NK-92 (cell line): ENCODE measurements around the gene SRP9.
"Not testable (repeated sequence)": the region's sequence is repeated elsewhere in the genome, so short reads cannot be mapped to it uniquely, and the experiment has no call there.

Experiments
- DNase-seq: peaks from one replicate; lab custom pipeline; 2025; ENCODE audit not compliant: unreplicated experiment; lab: John Stamatoyannopoulos, UW

The SRP9 gene

DNA sequence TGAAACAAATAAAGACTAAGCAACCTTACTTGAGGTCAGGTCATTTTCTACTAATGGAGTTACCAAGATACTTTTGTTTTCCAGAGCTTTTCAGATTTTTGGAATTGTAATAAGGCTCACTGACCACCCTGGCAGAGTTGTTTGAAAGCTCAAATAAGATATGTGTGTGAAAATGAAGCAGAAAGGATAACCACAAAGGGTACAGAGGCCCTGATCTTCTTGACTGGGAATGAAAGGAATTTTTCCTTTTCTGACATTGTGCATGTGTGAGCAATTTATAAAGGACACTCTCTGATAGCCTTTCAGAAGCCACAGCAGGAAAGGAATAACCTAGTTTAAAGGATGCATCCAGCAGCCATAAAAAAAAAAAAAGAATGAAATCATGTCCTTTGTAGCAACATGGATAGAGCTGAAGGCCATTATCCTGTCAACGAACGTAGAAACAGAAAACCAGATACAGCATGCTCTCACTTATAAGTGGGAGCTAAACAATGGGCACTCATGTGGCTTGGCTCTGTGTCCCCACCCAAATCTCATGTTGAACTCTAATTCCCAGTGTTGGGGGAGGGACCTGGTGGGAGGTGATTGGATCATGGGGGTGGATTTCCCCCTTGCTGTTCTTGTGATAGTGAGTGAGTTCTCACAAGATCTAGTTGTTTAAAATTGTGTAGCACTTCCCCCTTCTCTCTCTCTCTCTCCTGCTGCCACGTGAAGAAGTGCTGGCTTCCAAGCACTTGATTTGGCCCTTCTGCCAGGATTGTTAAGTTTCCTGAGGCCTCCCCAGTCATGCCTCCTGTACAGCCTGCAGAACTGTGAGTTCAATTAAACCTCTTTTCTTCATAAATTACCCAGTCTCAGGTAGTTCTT, 3.1 kb upstream of the SRP9 start:
- DNase-seq: no peak

DNA sequence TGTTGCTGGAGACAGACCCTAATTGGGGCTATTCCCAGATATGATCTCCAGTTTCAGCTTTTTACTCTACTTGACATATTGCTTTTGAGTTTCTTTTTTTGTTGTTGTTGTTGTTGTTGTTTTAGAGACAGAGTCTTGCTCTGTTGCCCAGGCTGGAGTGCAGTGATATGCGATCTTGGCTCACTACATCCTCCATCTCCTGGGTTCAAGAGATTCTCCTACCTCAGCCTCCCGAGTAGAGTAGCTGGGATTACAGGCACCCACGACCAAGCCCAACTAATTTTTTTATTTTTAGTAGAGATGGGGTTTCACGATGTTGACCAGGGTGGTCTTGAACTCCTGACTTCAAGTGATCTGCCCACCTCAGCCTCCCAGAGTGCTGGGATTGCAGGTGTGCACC, 1.3 kb upstream of the SRP9 start:
- no peak for DNase-seq

DNA sequence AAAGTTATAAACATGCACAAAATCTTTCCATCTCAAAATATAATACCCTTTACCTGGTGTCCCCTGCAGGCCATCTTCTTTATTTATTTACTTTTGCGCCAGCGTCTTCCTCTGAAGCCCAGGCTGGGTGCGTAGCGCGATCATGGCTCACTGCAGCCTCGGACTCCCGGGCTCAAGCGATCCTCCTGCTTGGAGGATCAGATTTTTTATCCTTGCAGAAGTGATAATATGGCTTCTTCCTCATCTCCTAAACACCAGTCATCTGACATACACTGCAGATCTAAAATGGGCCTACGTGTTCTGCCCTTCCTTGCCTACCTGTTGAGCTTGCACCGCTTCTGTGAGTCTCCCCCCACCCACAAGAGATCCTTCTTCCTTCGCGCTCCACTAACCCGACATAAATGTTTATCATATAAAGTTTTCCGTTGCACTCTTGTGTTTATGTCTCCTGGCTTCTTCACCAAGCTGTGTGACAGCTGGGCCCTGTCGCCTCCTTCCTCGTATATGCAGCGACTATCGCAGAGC, 506 bp upstream of the SRP9 start:
- DNase-seq: no peak

DNA sequence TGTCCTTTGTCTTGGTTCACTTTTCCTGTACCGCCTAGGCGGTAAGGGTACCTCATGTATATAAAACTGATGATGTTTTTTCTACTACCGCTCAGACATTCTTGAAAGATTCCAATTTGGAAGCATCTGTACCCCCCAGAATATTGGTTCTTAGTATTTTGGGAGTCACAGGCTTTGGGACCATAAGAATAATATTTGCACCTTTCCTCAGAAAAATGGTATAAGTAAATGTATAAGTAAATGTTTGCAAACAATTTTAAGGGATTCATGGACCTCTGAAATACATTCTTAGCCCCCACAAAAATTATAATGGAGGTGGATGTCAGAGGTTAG, 677 bp downstream of the SRP9 start:
- no peak for DNase-seq

DNA sequence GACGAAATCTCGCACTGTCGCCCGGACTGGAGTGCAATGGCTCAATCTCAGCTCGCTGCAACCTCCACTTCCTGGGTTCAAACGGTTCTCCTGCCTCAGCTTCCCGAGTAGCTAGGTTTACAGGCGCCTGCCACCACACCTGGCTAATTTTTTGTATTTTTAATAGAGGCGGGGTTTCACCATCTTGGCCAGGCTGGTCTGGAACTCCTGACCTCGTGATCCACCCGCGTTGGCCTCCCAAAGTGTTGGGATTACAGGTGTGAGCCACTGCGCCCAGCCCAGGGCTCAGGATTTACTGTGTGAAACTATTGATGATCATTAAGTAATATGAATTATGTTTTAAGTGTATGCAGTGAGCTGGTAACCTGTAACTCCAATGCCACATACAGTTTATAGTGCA, 1.5 kb downstream of the SRP9 start:
- not testable (repeated sequence) for DNase-seq

DNA sequence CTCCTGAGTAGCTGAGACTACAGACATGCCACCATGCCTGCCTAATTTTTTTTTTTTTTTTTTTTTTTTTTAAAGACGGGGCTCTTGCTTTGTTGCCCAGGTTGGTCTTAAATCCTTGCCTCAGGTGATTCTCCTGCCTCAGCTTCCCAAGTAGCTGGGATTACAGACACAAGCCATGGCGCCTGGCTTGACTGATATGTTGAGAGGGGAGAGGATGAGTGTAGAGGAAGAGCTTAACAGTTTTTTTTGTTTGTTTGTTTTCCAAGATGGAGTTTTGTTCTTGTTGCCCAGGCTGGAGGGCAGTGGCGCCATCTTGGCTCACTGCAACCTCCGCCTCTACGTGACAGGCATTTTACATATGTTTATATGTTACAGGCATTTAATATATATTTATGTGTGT, 2.5 kb downstream of the SRP9 start:
- DNase-seq: no peak

DNA sequence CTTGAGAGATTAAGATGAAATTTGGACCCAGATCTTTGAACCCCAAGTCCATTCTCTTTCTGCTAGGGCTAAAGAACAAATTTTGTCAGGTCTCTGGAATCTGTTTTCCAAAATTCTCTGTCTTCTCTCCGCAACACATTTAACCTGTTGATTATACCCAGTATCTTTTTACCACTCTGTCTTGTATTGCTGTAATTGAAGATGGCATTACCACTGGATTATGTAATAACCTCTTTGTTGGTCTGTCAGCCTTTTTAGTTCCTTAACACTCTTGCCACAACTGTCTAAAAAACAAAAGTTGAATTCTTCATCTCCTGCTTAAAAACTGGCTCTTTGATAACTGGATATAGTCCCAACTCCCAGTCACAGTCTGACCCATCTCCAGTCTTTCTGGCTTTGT, 3.0 kb downstream of the SRP9 start:
- no peak for DNase-seq

DNA sequence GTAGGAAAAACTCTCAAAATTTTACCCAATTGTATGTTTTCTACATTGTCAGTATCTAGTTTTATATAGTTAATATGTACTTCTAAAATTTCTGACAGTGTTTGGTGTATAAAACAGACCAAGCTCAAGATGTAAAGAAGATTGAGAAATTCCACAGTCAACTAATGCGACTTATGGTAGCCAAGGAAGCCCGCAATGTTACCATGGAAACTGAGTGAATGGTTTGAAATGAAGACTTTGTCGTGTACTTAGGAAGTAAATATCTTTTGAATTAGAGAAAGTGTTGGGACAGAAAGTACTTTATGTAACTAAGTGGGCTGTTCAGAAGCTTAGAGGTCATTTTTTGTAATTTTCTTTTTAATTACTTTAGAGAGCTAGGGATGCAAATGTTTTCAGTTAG, 11.5 kb downstream of the SRP9 start:
- not testable (repeated sequence) for DNase-seq

DNA sequence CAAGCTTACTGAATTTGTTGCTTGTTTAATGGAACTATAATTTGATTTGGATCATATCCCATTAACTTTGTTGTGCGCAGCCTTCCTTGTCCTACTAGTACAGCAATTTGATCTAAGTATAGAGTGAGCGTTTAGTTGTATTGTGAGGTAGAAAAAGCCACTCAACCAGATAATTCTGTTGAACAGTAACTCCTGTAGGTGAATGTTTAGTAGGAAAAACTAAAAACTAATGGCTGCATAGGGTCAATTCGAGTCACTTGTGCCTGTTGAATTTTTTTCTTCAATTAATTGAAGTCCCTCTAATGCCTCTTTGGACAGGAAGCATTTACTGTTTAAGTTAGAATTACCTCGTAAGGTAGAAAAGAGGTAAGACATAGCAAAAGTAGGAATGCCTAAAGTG, 17.3 kb downstream of the SRP9 start:
- no peak for DNase-seq

DNA sequence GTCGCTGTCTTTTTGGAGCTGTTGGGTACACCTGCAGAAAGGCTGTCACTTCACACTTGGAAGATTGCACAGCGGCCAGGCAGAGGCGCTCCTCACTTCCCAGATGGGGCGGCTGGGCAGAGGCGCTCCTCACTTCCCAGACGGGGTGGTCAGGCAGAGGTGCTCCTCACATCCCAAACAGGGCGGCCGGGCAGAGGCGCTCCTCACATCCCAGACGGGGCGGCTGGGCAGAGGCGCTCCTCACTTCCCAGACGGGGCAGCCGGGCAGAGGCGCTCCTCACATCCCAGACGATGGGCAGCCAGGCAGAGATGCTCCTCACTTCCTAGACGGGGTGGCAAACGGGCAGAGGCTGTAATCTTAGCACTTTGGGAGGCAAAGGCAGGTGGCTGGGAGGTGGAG, 18.5 kb downstream of the SRP9 start:
- not testable (repeated sequence) for DNase-seq

DNA sequence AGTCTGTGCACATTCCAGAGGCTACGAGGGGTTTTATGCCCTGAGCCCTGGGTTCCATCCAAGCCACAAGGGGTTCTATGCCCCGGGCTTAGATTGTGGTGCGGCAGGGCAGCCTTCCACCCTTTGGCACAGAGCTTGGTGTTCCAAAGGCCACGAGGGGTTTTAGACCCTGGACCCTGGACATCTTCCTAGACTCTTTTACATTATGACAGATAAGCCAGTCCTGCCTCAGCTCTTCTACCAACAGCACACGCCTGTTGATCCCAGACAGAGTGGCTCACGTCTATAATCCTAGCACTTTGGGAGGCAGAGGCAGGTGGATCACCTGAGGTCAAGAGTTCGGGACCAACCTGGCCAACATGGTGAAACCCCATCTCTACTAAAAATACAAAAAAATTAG, 23.5 kb downstream of the SRP9 start:
- not testable (repeated sequence) for DNase-seq

DNA sequence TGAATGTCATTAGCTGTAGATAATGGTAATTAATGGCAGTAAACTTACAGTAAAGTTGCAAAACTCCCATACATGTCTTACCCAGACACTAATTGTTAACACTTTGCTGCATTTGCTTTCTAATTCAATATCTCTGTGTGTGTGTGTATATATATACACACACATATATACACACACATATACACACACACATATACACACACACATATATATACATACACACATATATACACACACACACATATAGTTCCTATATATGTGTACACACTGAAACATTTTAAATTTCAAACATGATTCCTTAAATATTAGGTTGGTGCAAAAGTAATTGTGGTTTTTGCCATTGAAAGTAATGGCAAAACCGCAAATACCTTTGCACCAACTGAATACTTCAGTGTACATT, 28.6 kb downstream of the SRP9 start:
- no peak for DNase-seq

DNA sequence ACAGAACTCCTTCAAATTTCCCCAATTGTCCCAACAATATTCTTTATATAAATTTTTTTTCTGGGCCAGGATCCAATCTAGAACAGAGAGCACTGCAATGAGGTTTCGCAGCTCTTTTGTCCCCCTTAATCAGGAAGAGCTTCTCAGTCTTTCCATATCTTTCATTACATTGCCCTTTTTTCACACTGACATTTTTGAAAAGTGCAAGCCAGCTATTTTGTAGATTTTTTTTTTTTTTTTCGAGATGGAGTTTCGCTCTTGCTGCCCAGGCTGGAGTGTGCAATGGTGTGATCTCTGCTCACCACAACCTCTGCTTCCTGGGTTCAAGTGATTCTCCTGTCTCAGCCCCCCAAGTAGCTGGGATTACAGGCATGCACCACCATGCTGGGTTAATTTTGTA, 29.1 kb downstream of the SRP9 start:
- not testable (repeated sequence) for DNase-seq

DNA sequence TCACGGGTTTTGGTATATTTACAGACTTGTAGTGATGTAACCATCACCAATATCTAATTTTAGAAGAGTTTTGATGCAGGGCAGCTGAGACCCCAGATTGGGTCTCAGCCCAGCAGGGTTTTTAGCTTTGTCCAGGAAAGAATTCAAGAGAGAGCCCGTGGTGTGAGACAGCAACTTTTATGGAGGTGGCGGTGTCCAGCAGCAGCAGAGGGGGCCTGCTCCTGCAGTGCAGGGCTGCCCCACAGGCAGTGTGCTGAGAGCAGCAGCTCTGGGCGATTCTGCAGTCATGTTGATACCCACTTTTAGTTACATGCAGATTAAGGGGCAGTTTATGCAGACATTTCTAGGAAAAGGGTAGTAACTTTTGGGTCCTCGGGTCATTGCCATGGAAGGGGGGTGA, 30.5 kb downstream of the SRP9 start:
- no peak for DNase-seq

DNA sequence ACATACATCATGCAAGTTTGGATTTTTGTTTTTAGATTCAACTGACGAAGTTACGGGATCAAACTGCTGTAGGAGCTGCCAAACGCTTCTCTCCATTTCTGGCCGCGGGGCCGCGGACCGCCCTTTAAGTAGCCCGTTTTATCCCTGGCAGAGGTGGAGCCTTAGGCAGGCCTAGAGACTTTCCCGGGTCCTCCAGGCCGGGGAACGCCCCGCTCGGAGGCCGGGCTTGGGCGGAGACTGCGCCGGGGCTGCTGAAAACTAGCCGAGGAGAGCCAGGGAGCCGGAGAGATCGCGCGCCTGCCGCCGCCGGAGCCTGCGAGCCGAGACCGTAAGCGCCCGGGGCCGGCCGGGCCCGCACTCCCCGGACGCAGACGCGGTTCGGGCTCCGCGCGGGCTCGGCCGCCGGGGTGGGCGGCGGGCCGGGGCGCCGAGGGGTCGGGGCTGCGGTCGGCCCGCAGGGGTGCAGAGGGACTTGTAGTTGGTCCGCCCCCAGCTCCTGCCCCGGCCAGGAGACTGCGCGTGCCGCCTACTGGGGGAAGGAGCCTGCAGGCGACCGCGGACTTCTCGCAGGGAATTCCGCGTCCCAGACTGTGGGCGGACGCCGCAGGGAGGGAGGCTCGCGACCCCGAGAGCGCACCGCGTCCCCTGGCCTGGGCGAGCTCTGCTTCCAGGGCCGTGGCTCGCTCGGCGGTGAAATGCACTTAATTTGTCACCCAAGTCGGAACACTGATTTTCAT, 32.4 kb downstream of the SRP9 start, which contains the start of gene EPHX1:
Gene EPHX1 (plus strand): TSS at position 283 of the 737 bp plus-strand sequence. CDS start 18,606 bp downstream, outside the sequence.
- DNase-seq: no peak

DNA sequence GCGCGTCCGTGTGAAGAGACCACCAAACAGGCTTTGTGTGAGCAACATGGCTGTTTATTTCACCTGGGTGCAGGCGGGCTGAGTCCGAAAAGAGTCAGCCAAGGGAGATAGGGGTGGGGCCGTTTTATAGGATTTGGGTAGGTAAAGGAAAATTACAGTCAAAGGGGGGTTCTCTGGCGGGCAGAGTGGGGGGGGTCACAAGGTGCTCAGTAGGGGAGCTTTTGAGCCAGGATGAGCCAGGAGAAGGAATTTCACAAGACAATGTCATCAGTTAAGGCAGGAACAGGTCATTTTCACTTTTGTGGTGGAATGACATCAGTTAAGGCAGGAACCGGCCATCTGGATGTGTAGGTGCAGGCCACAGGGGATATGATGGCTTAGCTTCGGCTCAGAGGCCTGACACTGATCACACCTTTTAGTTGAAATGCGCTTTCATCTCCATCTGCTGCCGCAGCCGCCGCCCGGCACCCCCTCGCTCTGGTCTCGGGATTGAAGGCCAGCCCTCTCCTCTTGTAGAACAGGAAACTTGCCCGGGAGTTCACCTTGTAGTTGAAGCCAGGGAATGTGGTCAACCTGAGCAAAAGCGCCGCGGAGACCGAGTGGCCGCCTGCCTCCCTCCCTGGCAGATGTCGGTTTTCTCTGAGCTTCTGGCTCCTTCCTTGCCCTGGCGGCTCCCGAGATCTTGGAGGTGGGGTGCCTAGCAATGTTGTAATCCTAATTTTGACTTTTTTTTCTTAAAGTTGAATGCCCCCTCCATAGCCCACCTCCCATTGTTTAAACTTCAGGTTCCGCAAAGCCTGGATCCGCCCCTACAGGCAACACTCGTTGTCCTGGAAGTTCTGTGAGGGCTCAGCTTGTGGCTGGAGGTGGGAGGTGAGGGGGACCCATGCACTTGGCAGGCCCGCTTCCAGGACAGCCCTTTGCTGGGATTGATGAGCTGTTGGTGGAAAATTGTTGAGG, 33.2 kb downstream of the SRP9 start:
- DNase-seq: not testable (repeated sequence)

DNA sequence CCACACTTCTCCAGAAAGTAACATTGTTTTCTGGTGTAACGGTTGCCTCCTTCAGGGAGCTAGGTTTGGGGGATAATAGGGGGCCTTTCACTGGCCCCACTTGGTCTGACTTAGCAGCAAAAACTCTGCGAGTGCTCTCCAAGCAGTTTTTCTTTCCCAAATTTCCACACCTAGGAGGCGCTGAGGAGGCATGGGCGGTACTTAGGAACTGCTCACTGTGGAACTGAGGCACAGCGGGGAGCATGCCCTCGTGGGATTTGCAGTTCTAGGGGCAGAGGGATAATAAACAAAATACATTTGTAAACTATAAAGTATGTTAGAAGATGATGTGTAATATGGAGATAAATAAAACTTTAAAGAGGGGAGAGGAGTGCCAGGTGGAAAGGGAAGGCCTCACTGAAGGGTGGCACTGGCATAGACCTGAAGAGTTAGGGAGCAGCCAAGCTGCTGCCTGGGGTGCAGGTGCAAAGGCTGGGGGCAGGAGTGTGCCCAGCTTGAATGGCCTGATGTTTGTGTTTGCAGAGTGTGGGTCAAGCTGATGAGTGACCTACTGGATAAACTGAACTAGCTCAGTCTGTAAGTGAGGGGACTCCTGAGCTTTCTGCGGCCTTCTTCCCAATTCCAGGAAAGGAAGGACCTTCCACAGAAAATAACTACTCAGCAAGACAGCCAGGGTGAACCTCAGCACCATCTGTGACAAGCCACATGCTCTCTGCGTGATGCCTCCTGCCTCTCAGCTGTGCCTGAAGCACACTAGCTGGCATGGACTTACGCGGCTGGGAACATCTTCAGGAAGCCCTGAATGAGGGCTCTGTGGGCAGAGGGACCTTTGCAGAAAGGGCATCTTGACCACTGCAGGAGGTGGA, 34.2 kb downstream of the SRP9 start:
- DNase-seq: no peak

DNA sequence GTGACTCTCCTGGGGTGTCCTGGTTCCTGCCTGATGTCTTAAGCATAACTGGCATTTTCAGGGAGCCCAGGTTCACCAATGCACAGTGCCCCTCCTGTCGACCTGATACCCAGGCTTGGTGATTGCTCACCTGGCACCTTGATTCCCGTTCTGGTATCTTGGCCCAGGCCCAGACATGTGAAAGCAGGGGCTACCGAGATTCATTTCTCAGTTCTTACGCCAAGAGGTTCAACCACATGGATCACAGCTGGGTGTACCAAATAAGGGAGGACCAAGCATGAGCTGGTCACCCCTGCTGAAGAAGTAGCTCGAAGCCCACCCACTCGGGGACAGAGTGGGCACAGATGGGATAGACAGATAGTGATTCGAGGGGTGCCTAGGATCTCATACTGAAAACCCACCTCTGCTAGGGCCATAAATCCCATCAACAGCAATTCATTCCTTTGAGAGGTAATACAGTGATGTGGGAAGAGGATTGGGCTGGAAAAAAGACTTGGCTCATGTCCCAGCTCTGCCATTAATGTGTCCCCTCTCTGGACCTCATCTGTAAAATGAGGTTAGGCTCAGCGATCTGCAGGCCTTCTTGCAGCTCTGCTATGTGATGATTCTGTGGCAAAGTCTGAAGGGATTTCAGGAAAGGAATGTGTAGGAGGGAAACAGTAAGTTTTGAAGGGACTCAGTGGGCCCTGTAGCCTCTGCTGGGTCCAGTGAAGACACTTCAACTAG, 35.0 kb downstream of the SRP9 start:
- no peak for DNase-seq

DNA sequence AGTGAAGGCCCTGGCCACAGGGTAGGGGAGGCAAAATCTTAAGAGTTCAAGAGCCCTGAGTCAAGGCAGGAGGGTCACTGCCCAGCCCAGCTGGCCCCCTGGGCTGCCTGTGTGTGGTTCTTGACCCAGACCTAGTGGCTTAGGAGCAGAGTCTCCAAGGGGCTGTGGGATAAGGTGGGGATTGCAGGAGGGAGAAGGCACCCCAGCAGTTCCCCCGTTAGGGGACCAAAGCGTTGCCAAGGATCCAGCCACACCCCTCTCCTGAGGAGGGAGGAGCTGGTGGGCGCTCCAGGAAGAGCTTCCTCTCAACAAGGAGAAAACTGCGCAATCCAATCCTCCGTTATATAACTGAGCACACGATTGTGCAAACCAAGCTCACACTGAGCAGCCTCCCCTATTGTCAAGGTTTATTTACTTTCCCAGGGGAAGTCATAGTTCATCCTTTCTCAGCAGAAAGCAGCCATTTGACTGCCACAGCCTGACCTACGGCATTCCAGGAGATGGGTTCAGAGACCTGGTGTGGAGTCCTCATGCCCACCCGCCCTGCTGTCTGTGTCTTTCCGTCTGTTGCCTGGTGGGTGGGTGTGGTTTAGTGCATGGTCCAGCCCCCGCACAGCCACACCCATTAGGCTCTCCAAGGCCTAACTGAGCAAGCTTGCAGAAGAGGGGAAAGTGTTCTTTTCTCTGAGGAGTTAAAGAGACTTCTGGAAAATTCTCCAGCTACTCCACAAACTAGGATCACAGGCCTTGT, 35.8 kb downstream of the SRP9 start:
- DNase-seq: no peak
